NCI-H2029 (cell line): ENCODE results near the gene CRYBG1.

Source experiments
- DNase-seq: peaks from one replicate; lab custom pipeline; 2025; lab: John Stamatoyannopoulos, UW

CRYBG1 gene

GRCh38 chr6:106462923-106463557, 102.5 kb downstream of the CRYBG1 start:
- no peak for DNase-seq

GRCh38 chr6:106466211-106466610, 105.7 kb downstream of the CRYBG1 start:
- no peak for DNase-seq

GRCh38 chr6:106468935-106469334, 108.4 kb downstream of the CRYBG1 start:
- no peak for DNase-seq

GRCh38 chr6:106469882-106470281, 109.4 kb downstream of the CRYBG1 start:
- DNase-seq, result no peak

GRCh38 chr6:106470316-106470715, 109.8 kb downstream of the CRYBG1 start:
- DNase-seq, result no peak

- no peak for DNase-seq
Observed at GRCh38 chr6:106470811-106471210, 110.3 kb downstream of the CRYBG1 start.

- no peak for DNase-seq
Observed at GRCh38 chr6:106473812-106474211, 113.3 kb downstream of the CRYBG1 start.

GRCh38 chr6:106474466-106474865, 113.9 kb downstream of the CRYBG1 start:
- no peak for DNase-seq

GRCh38 chr6:106475284-106475683, 114.8 kb downstream of the CRYBG1 start:
- DNase-seq, result no peak

- no peak for DNase-seq
Observed at GRCh38 chr6:106476331-106477105, 116.0 kb downstream of the CRYBG1 start.

- DNase-seq, result no peak
Observed at GRCh38 chr6:106477146-106477545, 116.6 kb downstream of the CRYBG1 start.

GRCh38 chr6:106477790-106478189, 117.3 kb downstream of the CRYBG1 start:
- DNase-seq, result peak; percentile 7

GRCh38 chr6:106486236-106486635, 125.7 kb downstream of the CRYBG1 start:
- no peak for DNase-seq

- no peak for DNase-seq
Observed at GRCh38 chr6:106488494-106489370, 128.2 kb downstream of the CRYBG1 start.

- no peak for DNase-seq
Observed at GRCh38 chr6:106490030-106490429, 129.5 kb downstream of the CRYBG1 start.

GRCh38 chr6:106490436-106490835, 129.9 kb downstream of the CRYBG1 start:
- DNase-seq, result no peak

GRCh38 chr6:106490974-106491373, 130.5 kb downstream of the CRYBG1 start:
- no peak for DNase-seq

- DNase-seq, result no peak
Observed at GRCh38 chr6:106495014-106495413, 134.5 kb downstream of the CRYBG1 start.

GRCh38 chr6:106496823-106497222, 136.3 kb downstream of the CRYBG1 start:
- no peak for DNase-seq

- DNase-seq, result no peak
Observed at GRCh38 chr6:106501960-106502371, 141.4 kb downstream of the CRYBG1 start.

- no peak for DNase-seq
Observed at GRCh38 chr6:106502559-106502958, 142.0 kb downstream of the CRYBG1 start.

GRCh38 chr6:106508277-106508676, 147.8 kb downstream of the CRYBG1 start:
- no peak for DNase-seq

GRCh38 chr6:106508834-106509233, 148.3 kb downstream of the CRYBG1 start:
- DNase-seq, result no peak
